DND-41 (cell line): ENCODE measurements around the gene FLVCR2.
"Not testable (repeated sequence)": the region's sequence is repeated elsewhere in the genome, so short reads cannot be mapped to it uniquely, and the experiment has no call there.

Source experiments
- CTCF ChIP-seq: IDR thresholded peaks from 2 replicates; pipeline ENCODE4 v1.5.1; 2012; ENCODE audit warnings: borderline replicate concordance, low read length, moderate library complexity, mild to moderate bottlenecking; ENCODE audit not compliant: poor library complexity, severe bottlenecking; ENCODE audit errors: extremely low read depth
- EZH2 ChIP-seq: IDR thresholded peaks from 3 replicates; pipeline ENCODE4 v1.6.1; 2012; ENCODE audit warnings: borderline replicate concordance, low read depth, mild to moderate bottlenecking, moderate library complexity, low read length, inconsistent platforms; ENCODE audit not compliant: severe bottlenecking

GRCh38 chr14:75695025-75695424, 116.6 kb downstream of the FLVCR2 start:
- not testable (repeated sequence) for TF ChIP-seq EZH2, CTCF
